Adrenal gland (tissue), 5 donors: ENCODE data around the gene MAPK7.

ENCODE experiments used
- POLR2A ChIP-seq, 2 donors: fragments of 450-650 bp; IDR thresholded peaks; one replicate each; pipeline ENCODE4 v1.6.1; 2017; ENCODE audit warnings: antibody characterized with exemption in 2 of 2, mild to moderate bottlenecking in 2 of 2, moderate library complexity in 1 of 2
- TF ChIP-seq, protein P1 (sequence below), 6 experiments: fragments of 450-650 bp in 4 of 6; fragments of 200-600 bp in 2 of 6; sonication (generic) in 1 of 6; IDR thresholded peaks; 1 replicate in 5 of 6; 2 replicates in 1 of 6; pipeline versions ENCODE4 v1.5.1 to v1.8.0; 2016 to 2021; ENCODE audit warnings: antibody characterized with exemption in 6 of 6, mild to moderate bottlenecking in 2 of 6, moderate library complexity in 1 of 6
- donor health status: DM: no; HTN: no; CAD: no.

DNA sequence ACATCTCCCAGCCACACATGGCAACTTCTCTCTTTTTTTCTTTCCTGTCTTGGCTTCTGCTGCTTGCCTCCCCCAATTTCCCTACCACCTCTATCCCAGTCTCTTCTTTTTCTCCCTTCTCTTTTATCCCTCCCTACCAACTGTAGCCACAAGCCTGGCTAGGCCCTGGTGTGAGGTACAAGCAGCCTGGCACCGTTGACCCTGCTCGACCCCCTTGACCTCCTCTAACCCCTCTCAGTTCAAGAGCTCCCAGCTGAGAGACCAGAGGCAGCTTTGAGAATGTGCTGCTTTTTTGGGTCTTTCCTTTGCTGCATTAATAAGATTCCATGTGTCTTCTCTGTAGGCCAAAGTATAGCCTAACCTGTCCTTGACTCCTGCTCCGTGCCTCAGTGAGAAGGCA, 48.0 kb upstream of the MAPK7 start:
- TF ChIP-seq, protein P1, sequence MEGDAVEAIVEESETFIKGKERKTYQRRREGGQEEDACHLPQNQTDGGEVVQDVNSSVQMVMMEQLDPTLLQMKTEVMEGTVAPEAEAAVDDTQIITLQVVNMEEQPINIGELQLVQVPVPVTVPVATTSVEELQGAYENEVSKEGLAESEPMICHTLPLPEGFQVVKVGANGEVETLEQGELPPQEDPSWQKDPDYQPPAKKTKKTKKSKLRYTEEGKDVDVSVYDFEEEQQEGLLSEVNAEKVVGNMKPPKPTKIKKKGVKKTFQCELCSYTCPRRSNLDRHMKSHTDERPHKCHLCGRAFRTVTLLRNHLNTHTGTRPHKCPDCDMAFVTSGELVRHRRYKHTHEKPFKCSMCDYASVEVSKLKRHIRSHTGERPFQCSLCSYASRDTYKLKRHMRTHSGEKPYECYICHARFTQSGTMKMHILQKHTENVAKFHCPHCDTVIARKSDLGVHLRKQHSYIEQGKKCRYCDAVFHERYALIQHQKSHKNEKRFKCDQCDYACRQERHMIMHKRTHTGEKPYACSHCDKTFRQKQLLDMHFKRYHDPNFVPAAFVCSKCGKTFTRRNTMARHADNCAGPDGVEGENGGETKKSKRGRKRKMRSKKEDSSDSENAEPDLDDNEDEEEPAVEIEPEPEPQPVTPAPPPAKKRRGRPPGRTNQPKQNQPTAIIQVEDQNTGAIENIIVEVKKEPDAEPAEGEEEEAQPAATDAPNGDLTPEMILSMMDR (IDR thresholded peaks at IDR 0.05), result no peak
- TF ChIP-seq POLR2A (IDR thresholded peaks at IDR 0.05), result no peak
